A549 (cell line): Measurements from ENCODE around the gene TMPRSS9. TPM values are rescaled to one million over a fixed set of nuclear protein-coding genes. Genes with fewer than 3 reads are reported as not detected.

Experiments used
- ATAC-seq, 2 experiments: fragments of 200-7000 bp in 1 of 2; fragments of >200 bp in 1 of 2; cut with Nextera tagmentation in 1 of 2; cut with Tn5 transposase in 1 of 2; 3 replicates each; pipeline versions ENCODE4 v1.8.0 to v1.9.1; 2018 to 2020; ENCODE audit warnings: mild to moderate bottlenecking in 1 of 2, moderate library complexity in 1 of 2
- CTCF ChIA-PET: fragments of 300-600 bp; sonication (Branson Sonifier 250); formaldehyde crosslinking; extraction: SDS; loops from one replicate; lab custom pipeline; 2021; ENCODE audit warnings: antibody characterized with exemption, inconsistent platforms; lab: Yijun Ruan, JAX
- POLR2A ChIA-PET: fragments of 350-600 bp; formaldehyde crosslinking; extraction: SDS; loops from one replicate; lab custom pipeline; 2021; ENCODE audit warnings: antibody characterized with exemption, inconsistent platforms; lab: Yijun Ruan, JAX
- DNase-seq, 2 experiments: peaks; one replicate each; pipeline versions ENCODE4 v3.0.0 to v3.0.0-alpha.2; 2011 to 2016; ENCODE audit warnings: low read depth in 1 of 2, low spot score in 1 of 2
- FAIRE-seq: peaks from 2 replicates; lab custom pipeline; 2011; peaks lifted over from hg19 to GRCh38; lab: Jason Lieb, UNC
- H3K27ac ChIP-seq, 2 experiments: fragments of >200 bp; sonication (Bioruptor Twin); formaldehyde crosslinking; 3 replicates each; pipeline ENCODE4 v1.5.1; 2016 to 2017
- H3K4me1 ChIP-seq: fragments of >200 bp; sonication (Bioruptor Twin); formaldehyde crosslinking; 3 replicates; pipeline ENCODE4 v1.6.1; 2016
- H3K4me2 ChIP-seq: fragments of >200 bp; sonication (Bioruptor Twin); formaldehyde crosslinking; 3 replicates; pipeline ENCODE4 v1.6.1; 2016
- H3K4me3 ChIP-seq: fragments of >200 bp; sonication (Bioruptor Twin); formaldehyde crosslinking; 3 replicates; pipeline ENCODE4 v1.5.1; 2016
- H3K9me3 ChIP-seq: fragments of >200 bp; sonication (Bioruptor Twin); formaldehyde crosslinking; 3 replicates; pipeline ENCODE4 v1.6.1; 2016
- ATOH8 ChIP-seq: fragments of 250-450 bp; sonication (Bioruptor Pico); IDR thresholded peaks from 2 replicates; pipeline ENCODE4 v1.5.0; 2020; ENCODE audit warnings: low read depth, mild to moderate bottlenecking, moderate library complexity
- BCL3 ChIP-seq: fragments of >200 bp; sonication (Bioruptor Twin); formaldehyde crosslinking; IDR thresholded peaks from 3 replicates; pipeline ENCODE4 v1.6.1; 2016
- CBX8 ChIP-seq: fragments of 200-600 bp; sonication (generic); IDR thresholded peaks from 2 replicates; pipeline ENCODE4 v1.6.1; 2016
- CTCF ChIP-seq: fragments of >200 bp; sonication (Bioruptor Twin); formaldehyde crosslinking; IDR thresholded peaks from 3 replicates; pipeline ENCODE4 v1.5.1; 2016
- EP300 ChIP-seq, 2 experiments: fragments of >200 bp; sonication (Bioruptor Twin); formaldehyde crosslinking; IDR thresholded peaks; 2 replicates in 1 of 2; 3 replicates in 1 of 2; pipeline ENCODE4 v1.6.1; 2016 to 2017
- FOSL2 ChIP-seq, 2 experiments: fragments of 450-650 bp in 1 of 2; fragments of >200 bp in 1 of 2; sonication (Bioruptor Twin) in 1 of 2; formaldehyde crosslinking; IDR thresholded peaks; 2 replicates each; pipeline versions ENCODE4 v1.5.0 to v1.6.1; 2016 to 2020; ENCODE audit warnings: mild to moderate bottlenecking in 1 of 2, moderate library complexity in 1 of 2
- HDAC2 ChIP-seq: fragments of 200-600 bp; sonication (generic); IDR thresholded peaks from 2 replicates; pipeline ENCODE4 v1.6.1; 2016
- HES2 ChIP-seq: fragments of >200 bp; sonication (Bioruptor Twin); formaldehyde crosslinking; IDR thresholded peaks from 2 replicates; pipeline ENCODE4 v1.6.1; 2016
- KDM5A ChIP-seq: fragments of 200-600 bp; sonication (generic); IDR thresholded peaks from 2 replicates; pipeline ENCODE4 v1.6.1; 2016; ENCODE audit warnings: antibody characterized with exemption, mild to moderate bottlenecking
- MAFK ChIP-seq: fragments of 450-650 bp; IDR thresholded peaks from 2 replicates; pipeline ENCODE4 v1.6.1; 2014; ENCODE audit not compliant: partially characterized antibody
- NR3C1 ChIP-seq: fragments of >200 bp; sonication (Bioruptor Twin); formaldehyde crosslinking; IDR thresholded peaks from 3 replicates; pipeline ENCODE4 v1.6.1; 2017
- PBX3 ChIP-seq: IDR thresholded peaks from 2 replicates; pipeline ENCODE4 v1.6.1; 2012
- POLR2A ChIP-seq: IDR thresholded peaks from 2 replicates; pipeline ENCODE4 v1.6.1; 2012; ENCODE audit warnings: mild to moderate bottlenecking, low read length
- RAD21 ChIP-seq, 2 experiments: fragments of >200 bp in 1 of 2; sonication (Bioruptor Twin) in 1 of 2; formaldehyde crosslinking in 1 of 2; IDR thresholded peaks in 1 of 2; conservative IDR thresholded peaks in 1 of 2; 2 replicates in 1 of 2; 3 replicates in 1 of 2; pipeline ENCODE4 v1.6.1; 2012 to 2018; ENCODE audit warnings: inconsistent platforms in 1 of 2
- RFX5 ChIP-seq: fragments of 450-650 bp; IDR thresholded peaks from 2 replicates; pipeline ENCODE4 v1.7.1; 2014; ENCODE audit warnings: antibody characterized with exemption, mild to moderate bottlenecking, moderate library complexity
- RNF2 ChIP-seq: fragments of 200-600 bp; sonication (generic); IDR thresholded peaks from 2 replicates; pipeline ENCODE4 v1.6.1; 2016; ENCODE audit warnings: low read depth, mild to moderate bottlenecking, antibody characterized with exemption, moderate library complexity, borderline replicate concordance
- SMC3 ChIP-seq: fragments of >200 bp; sonication (Bioruptor Twin); formaldehyde crosslinking; IDR thresholded peaks from 3 replicates; pipeline ENCODE4 v1.6.1; 2018; ENCODE audit warnings: inconsistent platforms
- USF2 ChIP-seq: fragments of 450-650 bp; IDR thresholded peaks from 2 replicates; pipeline ENCODE4 v1.6.1; 2014; ENCODE audit warnings: antibody characterized with exemption
- ZC3H11A ChIP-seq: fragments of 450-650 bp; IDR thresholded peaks from 2 replicates; pipeline ENCODE4 v1.6.1; 2014; ENCODE audit warnings: antibody characterized with exemption, mild to moderate bottlenecking
- ZFP36 ChIP-seq: fragments of 450-650 bp; IDR thresholded peaks from 2 replicates; pipeline ENCODE4 v1.6.1; 2014; ENCODE audit warnings: borderline replicate concordance; ENCODE audit not compliant: partially characterized antibody
- ZSCAN20 ChIP-seq: fragments of 250-450 bp; sonication (Bioruptor Pico); IDR thresholded peaks from 2 replicates; pipeline ENCODE4 v1.8.0; 2022; ENCODE audit warnings: mild to moderate bottlenecking, moderate library complexity
- WGBS: methylation state at CpG from one replicate; pipeline ENCODE4 v1.1.6; 2017; ENCODE audit errors: missing lambda C conversion rate; 5-methylcytosine and 5-hydroxymethylcytosine counted together
- polyA plus RNA-seq, 4 experiments: library from polyadenylated mRNA; depleted of rRNA in 3 of 4; stranded (reverse); fragments of >200 nt; fragmentation: RNase III in 1 of 4; extraction: RNeasy Plus Mini Kit Qiagen cat#74134 plus additional on column Dnase treatment in 1 of 4; gene quantifications; 2 replicates in 3 of 4; 3 replicates in 1 of 4; pipeline ENCODE4 v1.2.3, GENCODE V29; 2011 to 2017

The TMPRSS9 gene
- polyA plus RNA-seq, 2 of the 4 experiments (the other 2 are of a cell fraction): 0.01 TPM; not detected in 1

- H3K4me1 ChIP-seq: peaks cover 10% of the 10 kb centered on the region; the same call in 2 of the 3 replicates
- POLR2A ChIA-PET: no interaction called here
- H3K9me3 ChIP-seq: peaks cover 15% of the 10 kb centered on the region; the same call in 2 of the 3 replicates
- TF ChIP-seq KDM5A (no peak), POLR2A (no peak), NR3C1 (no peak), PBX3 (no peak)
- FAIRE-seq: no peak
- no peak for DNase-seq
- H3K27ac ChIP-seq: no peak overlapping the region
- ATAC-seq: no peak
- H3K4me3 ChIP-seq: no peak overlapping the region
- 47% methylated on average over 6 of the region's 28 CpGs for WGBS
- CTCF ChIA-PET: interaction anchor here (0.8 to 2.1 kb wide), 3 partner anchors 37 to 94 kb away, joined by 3 to 5 read pairs (median 3); no protein-coding TSS in a partner anchor
- no peak overlapping the region for H3K4me2 ChIP-seq
These were observed 47.1 kb upstream of the TMPRSS9 start for GRCh38 chr19:2312820-2313501.

GRCh38 chr19:2315121-2315817 lies 44.8 kb upstream of the TMPRSS9 start:
- TF ChIP-seq ZFP36 (no peak), HES2 (no peak), HDAC2 (no peak), MAFK (no peak), CBX8 (no peak), BCL3 (no peak), RNF2 (no peak), FOSL2 (IDR thresholded peaks at IDR 0.05) (no peak), FOSL2 (CRISPR knock-in tag; IDR thresholded peaks at IDR 0.05) (no peak), ATOH8 (CRISPR knock-in tag) (no peak), EP300 (IDR thresholded peaks at IDR 0.05) (no peak), ZSCAN20 (no peak), ZC3H11A (no peak), USF2 (no peak)
- no peak for ATAC-seq
- FAIRE-seq: no peak
- WGBS: 76% methylated on average over 7 of the region's 7 CpGs
- POLR2A ChIA-PET: no interaction called here
- no peaks in the 10 kb centered on the region for H3K4me1 ChIP-seq
- no peak overlapping the region for H3K4me3 ChIP-seq
- H3K9me3 ChIP-seq: peaks cover 15% of the 10 kb centered on the region; the same call in 2 of the 3 replicates
- no peak for DNase-seq
- H3K27ac ChIP-seq: no peak overlapping the region
- H3K4me2 ChIP-seq: no peak overlapping the region
- CTCF ChIA-PET: interaction anchor here (0.6 to 2.3 kb wide), 11 partner anchors 9 to 378 kb away, joined by 3 to 12 read pairs (median 4); partner anchors contain the start of genes PEAK3 and PLEKHJ1

- Histone ChIP-seq H3K4me3 (no peak overlapping the region), H3K27ac (no peak overlapping the region), H3K4me1 (no peaks in the 10 kb centered on the region), H3K9me3 (peaks cover 15% of the 10 kb centered on the region; the same call in 2 of the 3 replicates), H3K4me2 (no peak overlapping the region)
- ATAC-seq: peak; percentile 71 to 85
- WGBS: 52% methylated on average over 15 of the region's 22 CpGs
- CTCF ChIA-PET: interaction anchor here (0.6 to 2.3 kb wide), 12 partner anchors 10 to 379 kb away, joined by 3 to 12 read pairs (median 4); partner anchors contain the start of genes PEAK3 and PLEKHJ1
- peak in 1 of 2 experiments; percentile 43 for DNase-seq
- TF ChIP-seq SMC3: peak; percentile 46; the same call in 2 of the 3 replicates
- TF ChIP-seq RFX5: no peak
- peak; percentile 67 to 71 for TF ChIP-seq RAD21 (conservative IDR thresholded peaks at IDR 0.05 in 1 of 2, IDR thresholded peaks at IDR 0.05 in 1 of 2)
- TF ChIP-seq CTCF: peak; percentile 36; the same call in 2 of the 3 replicates
- FAIRE-seq: no peak
- POLR2A ChIA-PET: no interaction called here
These were observed 44.2 kb upstream of the TMPRSS9 start for GRCh38 chr19:2315818-2316353.
